Fibroblast of the aortic adventitia (primary cell): ENCODE measurements around the gene ARF5. TPM values are rescaled to one million over a fixed set of nuclear protein-coding genes. Genes with fewer than 3 reads are reported as not detected.

Source experiments
- DNase-seq: peaks from one replicate; pipeline ENCODE4 v3.0.0-alpha.2; 2010; ENCODE audit warnings: low read depth
- H3K4me3 ChIP-seq: 2 replicates; pipeline ENCODE4 v1.5.1; 2011; ENCODE audit warnings: low read depth, mild to moderate bottlenecking, control low read depth, low read length, moderate library complexity
- CTCF ChIP-seq: IDR thresholded peaks from 2 replicates; pipeline ENCODE4 v1.5.1; 2011; ENCODE audit warnings: mild to moderate bottlenecking, low read length, control low read depth, inconsistent platforms; ENCODE audit not compliant: insufficient read depth
- total RNA-seq: library from RNA; depleted of rRNA; stranded (reverse); fragments of >200 nt; gene quantifications from 2 replicates; pipeline ENCODE4 v1.2.3, GENCODE V29; 2012; ENCODE audit warnings: low replicate concordance

ARF5 gene
- total RNA-seq, 1 donor, result 105 TPM

- no peak overlapping the region for H3K4me3 ChIP-seq
- no peak for DNase-seq
- peak; percentile 38 for TF ChIP-seq CTCF
These were observed 41.1 kb downstream of the ARF5 start for GRCh38 chr7:127629268-127629854.

GRCh38 chr7:127632276-127632910 lies 44.2 kb downstream of the ARF5 start:
- no peak for TF ChIP-seq CTCF
- DNase-seq, result peak; percentile 96
- H3K4me3 ChIP-seq, result no peak overlapping the region

GRCh38 chr7:127635659-127636285 lies 47.6 kb downstream of the ARF5 start:
- H3K4me3 ChIP-seq, result no peak overlapping the region
- no peak for DNase-seq
- no peak for TF ChIP-seq CTCF

GRCh38 chr7:127638197-127638596 lies 50.0 kb downstream of the ARF5 start:
- no peak for TF ChIP-seq CTCF
- H3K4me3 ChIP-seq, result no peak overlapping the region
- DNase-seq, result no peak

Other genes with a start within 250 kb of the ARF5 start
- 15.5 and 37.5 TPM in 2 replicates for gene ZNF800, start 195.7 kb upstream of the ARF5 start, total RNA-seq
- gene GCC1, start 2.8 kb upstream of the ARF5 start, total RNA-seq, result 16.1 and 27.7 TPM in 2 replicates
- 3.6 and 3.9 TPM in 2 replicates for gene FSCN3, start 5.3 kb downstream of the ARF5 start, total RNA-seq
- gene PAX4, start 29.7 kb downstream of the ARF5 start, total RNA-seq, result not detected in 2 replicates
- gene SND1, start 63.8 kb downstream of the ARF5 start, total RNA-seq, result 156 and 202 TPM in 2 replicates